ENCODE data around the gene UBR1. TPM values are rescaled to one million over a fixed set of nuclear protein-coding genes. Genes with fewer than 3 reads are reported as not detected.

Gene UBR1
- total RNA-seq, 1 experiment from 2014 or later, result 30.8 TPM

- no peak for DNase-seq (ENCODE audit: low spot score)
- no TSS peak for BruUV-seq (replicated peaks)
- no peak overlapping the region for H3K27ac ChIP-seq (ENCODE audit: low read depth, low read length, poor library complexity, severe bottlenecking)
- H3K4me3 ChIP-seq (ENCODE audit: low read depth, low read length, poor library complexity, severe bottlenecking), result no peak overlapping the region
- no peaks in the 10 kb centered on the region for H3K27me3 ChIP-seq (replicated peaks; ENCODE audit: insufficient read depth, low read depth, low read length, poor library complexity)
- H3K4me1 ChIP-seq (ENCODE audit: insufficient read depth, low read length, poor library complexity, severe bottlenecking), result peaks cover 5% of the 10 kb centered on the region
- CTCF ChIA-PET, result no interaction called here
- H3K36me3 ChIP-seq (ENCODE audit: insufficient read depth, low read length, poor library complexity, severe bottlenecking), result no peaks in the 10 kb centered on the region
- TF ChIP-seq EZH2 (IDR thresholded peaks at IDR 0.05; ENCODE audit: borderline replicate concordance, low read depth, low read length, poor library complexity, severe bottlenecking) (no peak), CTCF (conservative IDR thresholded peaks at IDR 0.05; ENCODE audit: low read depth, low read length) (no peak)
- H3K9me3 ChIP-seq (ENCODE audit: low read depth, low read length, poor library complexity, severe bottlenecking), result no peaks in the 10 kb centered on the region
- POLR2A ChIA-PET (ENCODE audit: low non-redundant PET), result no interaction called here
- intact Hi-C loops (cut with micrococcal nuclease; ENCODE audit: unreplicated experiment), result no loop called here
These were observed 5.5 kb upstream of the UBR1 start for GRCh38 chr15:43111354-43111753.

GRCh38 chr15:43107751-43108150 lies 1.9 kb upstream of the UBR1 start:
- H3K36me3 ChIP-seq (ENCODE audit: insufficient read depth, low read length, poor library complexity, severe bottlenecking), result no peaks in the 10 kb centered on the region
- BruUV-seq (replicated peaks), result no TSS peak
- H3K27ac ChIP-seq (ENCODE audit: low read depth, low read length, poor library complexity, severe bottlenecking), result no peak overlapping the region
- H3K9me3 ChIP-seq (ENCODE audit: low read depth, low read length, poor library complexity, severe bottlenecking), result no peaks in the 10 kb centered on the region
- no peak overlapping the region for H3K4me3 ChIP-seq (ENCODE audit: low read depth, low read length, poor library complexity, severe bottlenecking)
- TF ChIP-seq CTCF (conservative IDR thresholded peaks at IDR 0.05; ENCODE audit: low read depth, low read length), result no peak
- TF ChIP-seq EZH2 (IDR thresholded peaks at IDR 0.05; ENCODE audit: borderline replicate concordance, low read depth, low read length, poor library complexity, severe bottlenecking), result no peak
- no peak for DNase-seq (ENCODE audit: low spot score)
- intact Hi-C loops (cut with micrococcal nuclease; ENCODE audit: unreplicated experiment), result no loop called here
- CTCF ChIA-PET, result no interaction called here
- POLR2A ChIA-PET (ENCODE audit: low non-redundant PET), result interaction anchor here (0.6 kb wide), 1 partner anchor 103 kb away, joined by 3 read pairs; no protein-coding TSS in a partner anchor
- H3K27me3 ChIP-seq (replicated peaks; ENCODE audit: insufficient read depth, low read depth, low read length, poor library complexity), result no peaks in the 10 kb centered on the region
- peaks cover 5% of the 10 kb centered on the region for H3K4me1 ChIP-seq (ENCODE audit: insufficient read depth, low read length, poor library complexity, severe bottlenecking)

- no peak for DNase-seq (ENCODE audit: low spot score)
- Histone ChIP-seq H3K36me3 (ENCODE audit: insufficient read depth, low read length, poor library complexity, severe bottlenecking) (no peaks in the 10 kb centered on the region), H3K4me1 (ENCODE audit: insufficient read depth, low read length, poor library complexity, severe bottlenecking) (peaks cover 5% of the 10 kb centered on the region), H3K27ac (ENCODE audit: low read depth, low read length, poor library complexity, severe bottlenecking) (peak overlapping the region; percentile 78), H3K27me3 (replicated peaks; ENCODE audit: insufficient read depth, low read depth, low read length, poor library complexity) (no peaks in the 10 kb centered on the region), H3K9me3 (ENCODE audit: low read depth, low read length, poor library complexity, severe bottlenecking) (no peaks in the 10 kb centered on the region), H3K4me3 (ENCODE audit: low read depth, low read length, poor library complexity, severe bottlenecking) (peak overlapping the region; percentile 78)
- ChIA-PET CTCF (no interaction called here), POLR2A (ENCODE audit: low non-redundant PET) (interaction anchor here (0.6 kb wide), 2 partner anchors 9 to 196 kb away, joined by 3 to 4 read pairs; partner anchors contain the start of gene TGM7)
- intact Hi-C loops (cut with micrococcal nuclease; ENCODE audit: unreplicated experiment), result no loop called here
- TF ChIP-seq CTCF (conservative IDR thresholded peaks at IDR 0.05; ENCODE audit: low read depth, low read length) (no peak), EZH2 (IDR thresholded peaks at IDR 0.05; ENCODE audit: borderline replicate concordance, low read depth, low read length, poor library complexity, severe bottlenecking) (no peak)
- BruUV-seq (replicated peaks), result TSS peak; percentile 99
These were observed 620 bp upstream of the UBR1 start for GRCh38 chr15:43106486-43106829.

Data from A673 (cell line).